GM19397 (cell line): ENCODE results near the gene IL17RB.

Experiments used
- ATAC-seq: cut with Tn5 transposase; IDR thresholded peaks from one replicate; pipeline ENCODE4 v1.9.1; 2021; ENCODE audit warnings: mild to moderate bottlenecking, moderate library complexity; ENCODE audit not compliant: unreplicated experiment

The IL17RB gene, protein sequence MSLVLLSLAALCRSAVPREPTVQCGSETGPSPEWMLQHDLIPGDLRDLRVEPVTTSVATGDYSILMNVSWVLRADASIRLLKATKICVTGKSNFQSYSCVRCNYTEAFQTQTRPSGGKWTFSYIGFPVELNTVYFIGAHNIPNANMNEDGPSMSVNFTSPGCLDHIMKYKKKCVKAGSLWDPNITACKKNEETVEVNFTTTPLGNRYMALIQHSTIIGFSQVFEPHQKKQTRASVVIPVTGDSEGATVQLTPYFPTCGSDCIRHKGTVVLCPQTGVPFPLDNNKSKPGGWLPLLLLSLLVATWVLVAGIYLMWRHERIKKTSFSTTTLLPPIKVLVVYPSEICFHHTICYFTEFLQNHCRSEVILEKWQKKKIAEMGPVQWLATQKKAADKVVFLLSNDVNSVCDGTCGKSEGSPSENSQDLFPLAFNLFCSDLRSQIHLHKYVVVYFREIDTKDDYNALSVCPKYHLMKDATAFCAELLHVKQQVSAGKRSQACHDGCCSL

DNA sequence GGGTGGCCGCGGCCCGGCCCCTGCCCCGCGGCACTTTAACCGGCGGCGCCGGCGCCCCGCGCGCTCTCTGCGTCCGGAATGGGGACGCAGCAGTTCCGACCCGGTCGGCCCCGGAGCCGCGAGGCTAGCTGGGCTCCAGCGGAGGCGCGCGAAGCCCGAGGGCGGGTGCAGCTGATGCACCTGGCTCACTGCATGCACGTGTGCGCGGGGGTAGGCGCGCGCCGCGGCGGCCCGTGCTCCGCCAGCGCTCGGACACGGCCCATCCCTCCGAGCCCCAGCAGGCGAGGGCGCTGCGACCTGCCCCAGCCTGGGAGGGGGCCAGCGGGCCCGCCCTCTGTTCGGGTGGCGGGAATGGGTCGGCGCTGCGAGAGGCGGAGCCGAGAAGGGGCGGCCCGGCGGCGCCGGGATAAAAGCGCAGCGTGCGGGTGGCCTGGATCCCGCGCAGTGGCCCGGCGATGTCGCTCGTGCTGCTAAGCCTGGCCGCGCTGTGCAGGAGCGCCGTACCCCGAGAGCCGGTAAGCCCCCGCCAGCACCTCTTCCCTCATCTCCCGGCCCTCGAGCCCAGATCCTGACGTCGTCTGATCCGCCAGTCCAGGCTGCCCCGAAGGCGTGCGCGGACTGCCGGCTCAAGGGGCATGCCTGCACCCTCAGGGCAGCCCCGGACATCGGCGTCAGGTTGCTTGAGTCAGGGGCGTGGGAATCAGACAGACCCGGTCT is at the start of gene IL17RB, which contains the start of gene CHDH:
TSS of gene IL17RB (plus strand) at position 435 of the 717 bp plus-strand sequence. CDS start at position 456, 21 bp downstream.
TSS of gene CHDH (minus strand) at position 286 of the 717 bp plus-strand sequence. CDS start 22,411 bp downstream, outside the sequence.
- ATAC-seq = peak; percentile 53

DNA sequence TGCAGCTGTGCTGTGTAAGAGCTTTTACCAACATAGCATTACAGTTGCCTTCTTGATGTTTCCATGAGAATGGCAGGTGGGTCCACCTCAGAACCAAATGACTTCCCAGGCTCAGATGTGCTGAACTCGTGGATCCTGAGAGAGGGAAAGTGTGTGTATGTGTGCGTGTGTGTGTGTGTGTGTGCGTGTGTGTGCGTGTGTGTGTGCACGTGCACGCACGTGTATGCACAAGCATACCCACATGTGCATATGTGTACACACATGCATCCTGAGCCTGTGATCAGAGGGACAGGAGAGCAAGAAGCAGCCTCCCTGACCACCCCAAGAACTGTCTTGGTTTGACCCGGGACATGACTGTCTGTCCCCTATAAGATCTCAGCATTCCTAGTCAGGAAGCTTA is 48.2 kb upstream of the IL17RB start:
- ATAC-seq = no peak

DNA sequence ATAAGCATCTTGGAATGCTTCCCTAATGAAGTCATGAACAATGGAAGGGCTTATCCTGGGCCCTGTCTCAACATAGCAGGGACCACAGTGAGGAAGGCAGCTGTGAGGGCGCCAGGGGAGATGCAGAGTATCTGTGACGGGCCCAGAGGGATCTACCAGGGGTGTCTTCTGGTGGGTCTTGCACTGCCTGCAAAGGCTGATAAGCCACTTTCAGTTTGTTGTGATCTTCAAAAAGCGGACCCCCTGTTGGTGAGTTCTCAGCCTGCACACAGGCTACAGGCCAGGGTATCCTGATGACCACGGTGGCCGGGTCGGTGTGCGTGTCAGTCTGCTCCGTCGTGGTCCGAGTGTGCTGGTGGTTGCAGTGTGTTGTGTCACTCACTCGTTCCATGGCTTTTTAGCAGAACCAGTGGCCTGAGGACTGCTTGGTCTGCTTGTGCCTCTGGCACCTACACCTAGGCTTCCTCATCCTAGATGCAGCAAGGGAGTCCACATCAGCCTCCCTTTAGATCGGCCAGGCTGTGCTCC is 47.0 kb upstream of the IL17RB start:
- no peak for ATAC-seq

DNA sequence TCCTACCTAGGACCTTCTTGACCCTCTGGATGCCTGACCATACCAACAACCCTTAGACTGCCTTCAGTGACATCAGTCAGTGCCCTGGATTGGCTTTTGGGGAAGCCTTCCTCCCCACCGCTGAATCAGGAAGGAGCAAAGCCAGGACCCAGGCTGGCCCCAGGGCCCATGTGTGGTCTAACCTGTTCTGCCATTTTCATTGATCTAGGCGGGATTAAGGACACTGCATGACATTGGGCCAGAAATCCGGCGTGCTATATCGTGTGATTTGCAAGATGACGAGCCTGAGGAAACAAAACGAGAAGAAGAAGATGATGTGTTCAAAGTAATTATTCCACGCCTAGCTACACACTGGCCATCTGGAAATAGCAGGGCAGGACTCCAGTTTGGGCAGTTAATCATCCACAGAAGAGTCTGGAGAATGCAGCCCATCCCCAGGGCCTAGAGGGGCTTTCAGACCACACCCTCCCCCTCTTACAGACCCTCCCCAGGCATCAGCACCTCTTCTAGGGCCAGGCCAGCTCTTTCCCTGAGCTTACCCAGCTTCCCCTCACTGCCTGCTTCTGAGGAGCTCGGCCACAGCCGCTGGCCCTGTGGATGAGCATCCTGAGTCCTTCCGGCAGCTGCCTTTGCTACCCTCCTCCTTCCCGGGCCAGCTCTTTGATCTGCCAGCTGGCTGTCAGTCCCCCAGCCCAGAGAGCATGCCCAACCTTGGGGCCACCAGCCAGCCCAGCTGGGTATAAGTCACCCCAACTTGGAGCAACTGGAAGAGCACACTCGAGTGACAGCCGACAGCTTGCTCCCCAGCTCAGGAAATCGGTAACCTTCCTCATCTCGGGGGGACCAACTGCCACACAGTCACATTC is 46.1 kb upstream of the IL17RB start:
- ATAC-seq = no peak

DNA sequence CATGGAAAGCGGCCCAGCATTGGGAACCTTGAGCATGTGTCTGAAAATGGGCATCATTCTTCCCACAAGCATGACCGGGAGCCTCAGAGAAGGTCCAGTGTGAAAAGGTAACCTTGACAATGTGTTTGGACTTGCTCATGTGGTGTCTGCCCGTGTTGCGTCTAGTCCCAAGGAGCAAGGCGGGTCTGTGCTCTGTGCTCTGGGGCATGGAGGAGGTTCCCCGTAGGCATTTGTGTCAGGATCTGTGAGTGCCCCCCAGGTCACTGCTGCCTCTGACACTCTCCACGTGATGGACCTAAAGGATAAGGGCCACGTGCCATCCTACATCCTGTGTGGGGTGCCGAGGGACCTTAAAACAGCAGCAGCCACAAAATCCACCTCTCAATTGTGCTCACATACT is 45.0 kb upstream of the IL17RB start:
- ATAC-seq = no peak

DNA sequence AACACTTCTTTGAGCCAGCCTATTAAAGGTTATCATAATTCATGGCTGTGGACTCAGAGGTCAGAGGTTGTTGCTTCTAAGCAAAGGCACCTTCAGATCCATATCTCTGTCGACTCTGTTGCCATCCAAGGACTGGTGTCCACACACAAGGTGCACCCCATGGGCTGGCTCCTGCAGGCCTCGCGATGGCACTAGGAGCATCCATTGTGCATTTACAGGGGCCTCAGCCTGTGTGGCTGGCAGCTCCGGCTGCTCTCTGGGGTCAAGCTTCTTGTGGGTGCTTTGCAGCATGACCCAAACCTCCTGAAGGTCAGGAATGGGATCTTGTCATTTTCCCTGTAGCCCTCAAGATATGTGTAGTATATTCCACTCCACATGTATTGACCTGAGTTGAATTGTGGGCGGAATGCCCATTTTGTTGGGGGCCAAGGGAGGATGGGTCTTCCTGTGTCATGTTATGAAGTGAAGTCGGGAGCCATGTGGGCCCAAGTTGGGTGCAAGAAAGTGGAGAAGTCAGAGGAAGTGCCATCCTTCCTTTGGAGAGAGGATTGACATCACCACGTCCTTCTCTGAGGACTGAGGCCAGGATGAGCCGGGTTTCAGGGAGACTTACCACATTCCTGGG is 44.0 kb upstream of the IL17RB start:
- no peak for ATAC-seq

DNA sequence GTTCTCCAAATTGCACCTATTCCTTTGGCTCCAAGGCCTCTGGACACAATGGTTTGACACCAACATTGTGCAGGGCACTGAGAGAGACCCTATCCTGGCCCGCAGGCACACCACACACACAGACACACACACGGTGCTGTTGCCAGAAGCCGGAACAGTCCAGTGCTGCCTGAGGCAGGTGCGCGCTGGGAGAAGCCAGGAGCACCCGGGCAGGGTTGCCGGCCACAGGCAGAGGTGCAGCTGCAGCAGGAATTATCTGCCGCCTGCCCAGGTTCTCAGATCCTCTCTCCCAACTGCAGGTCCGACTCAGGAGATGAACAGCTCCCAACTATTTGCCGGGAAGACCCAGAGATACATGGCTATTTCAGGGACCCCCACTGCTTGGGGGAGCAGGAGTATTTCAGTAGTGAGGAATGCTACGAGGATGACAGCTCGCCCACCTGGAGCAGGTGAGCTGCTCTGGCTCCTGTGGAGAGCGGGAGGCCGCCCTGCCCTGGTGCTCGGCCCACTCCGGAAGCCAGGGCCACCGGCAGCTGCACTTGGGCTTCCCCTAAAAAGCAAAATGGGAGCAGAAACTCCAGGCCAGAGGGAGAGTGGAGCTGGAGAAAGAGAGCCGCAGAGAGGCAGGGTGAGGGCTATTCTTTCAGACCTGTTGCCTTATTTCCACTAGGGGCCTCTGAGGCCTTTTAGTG is 43.1 kb upstream of the IL17RB start:
- ATAC-seq = no peak

DNA sequence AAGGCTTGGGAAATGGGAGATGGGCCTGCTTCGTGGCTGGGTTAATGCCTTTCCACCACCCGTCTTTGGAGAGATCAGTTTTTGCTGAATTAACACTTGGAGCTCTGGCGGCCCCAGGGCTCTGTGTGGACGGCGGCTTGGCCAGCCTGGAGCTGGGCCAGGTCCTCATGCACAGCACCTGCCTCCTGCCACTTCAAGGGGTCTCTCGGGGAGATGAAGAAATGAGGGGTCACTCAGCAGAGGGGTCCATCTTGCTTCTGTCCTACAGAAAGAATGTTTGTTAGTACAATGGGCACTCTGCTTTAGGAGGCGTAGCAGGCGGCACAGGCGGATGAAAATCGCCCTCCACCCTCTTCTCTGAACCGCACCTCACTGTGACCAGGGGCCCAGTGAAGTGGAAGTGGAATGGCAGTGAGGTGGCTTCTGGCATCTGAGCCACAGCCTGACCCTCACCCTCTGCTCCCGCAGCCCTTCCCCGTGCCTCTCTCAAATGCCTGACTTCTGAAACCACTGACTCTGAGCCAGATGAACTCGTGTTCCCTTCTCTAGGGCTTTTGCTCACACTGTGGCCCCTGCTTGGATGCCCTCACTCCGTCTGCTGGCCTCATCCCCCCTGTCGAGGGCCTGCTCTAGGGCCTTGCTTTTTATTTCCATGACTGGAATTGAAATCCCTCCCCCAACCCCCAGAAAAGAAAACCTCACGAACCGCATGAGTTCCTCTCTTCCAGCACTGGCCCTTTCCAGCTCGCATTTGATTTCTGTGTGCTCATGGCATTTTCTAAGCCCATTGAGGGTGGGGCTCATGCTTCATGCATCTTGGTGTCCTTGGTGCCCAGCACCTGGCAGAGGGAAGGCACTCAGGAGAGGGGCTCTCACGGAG is 42.3 kb upstream of the IL17RB start:
- ATAC-seq = no peak

DNA sequence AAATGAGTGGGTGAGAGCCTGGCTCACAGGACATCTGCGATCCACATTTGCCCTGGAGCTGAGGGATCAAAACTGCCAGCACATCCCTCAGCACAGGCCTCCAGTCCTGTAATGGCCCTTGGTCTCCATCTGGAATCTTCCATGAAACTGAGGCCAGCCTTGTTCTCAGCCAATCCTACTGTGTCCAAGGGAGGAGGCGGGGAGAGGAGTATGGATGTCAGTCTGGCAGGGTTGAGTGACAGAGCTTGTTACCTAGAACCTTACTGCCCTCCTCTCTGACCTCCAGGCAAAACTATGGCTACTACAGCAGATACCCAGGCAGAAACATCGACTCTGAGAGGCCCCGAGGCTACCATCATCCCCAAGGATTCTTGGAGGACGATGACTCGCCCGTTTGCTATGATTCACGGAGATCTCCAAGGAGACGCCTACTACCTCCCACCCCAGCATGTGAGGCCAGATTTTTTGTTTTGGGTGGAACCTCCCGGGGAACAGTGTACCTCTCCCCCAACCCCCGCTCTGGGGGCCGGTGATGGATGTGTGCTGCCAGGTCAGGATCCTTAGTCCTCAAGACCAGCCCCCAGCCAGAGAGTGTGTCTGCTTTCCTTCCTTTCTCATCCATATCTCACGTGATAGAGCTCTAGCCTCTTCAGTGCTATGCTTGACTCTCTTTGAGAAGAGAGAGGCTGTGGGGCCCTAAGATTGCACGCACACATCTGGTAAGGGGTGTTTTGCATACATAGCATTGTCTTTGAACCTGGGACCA is 41.5 kb upstream of the IL17RB start:
- ATAC-seq = peak; percentile 60

DNA sequence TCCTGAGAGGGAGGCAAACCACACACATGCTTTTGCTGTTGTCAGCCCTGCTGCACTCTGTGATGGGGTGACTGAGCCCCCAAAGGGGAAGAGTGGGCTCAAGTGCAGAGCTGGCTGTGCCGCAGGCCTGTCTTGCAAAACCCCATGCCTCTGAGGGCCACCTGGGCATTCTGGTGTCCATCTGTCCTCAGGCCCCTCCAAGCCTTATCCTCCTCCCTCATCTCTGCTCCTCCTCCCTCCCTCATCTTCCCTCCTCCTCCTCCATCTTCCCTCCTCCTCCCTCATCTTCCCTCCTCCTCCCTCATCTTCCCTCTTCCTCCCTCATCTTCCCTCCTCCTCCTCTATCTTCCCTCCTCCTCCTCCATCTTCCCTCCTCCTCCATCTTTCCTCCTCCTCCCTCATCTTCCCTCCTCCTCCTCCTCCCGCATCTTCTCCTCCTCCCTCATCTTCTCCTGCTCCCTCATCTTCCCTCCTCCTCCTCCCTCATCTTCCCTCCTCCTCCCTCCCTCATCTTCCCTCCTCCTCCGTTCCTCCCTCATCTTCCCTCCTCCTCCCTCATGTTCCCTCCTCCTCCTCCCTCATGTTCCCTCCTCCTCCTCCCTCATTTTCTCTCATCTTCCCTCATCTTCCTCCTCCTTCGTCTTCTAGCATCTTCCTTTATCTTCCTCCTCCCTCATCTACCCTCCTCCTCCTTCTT is 40.8 kb upstream of the IL17RB start:
- ATAC-seq = no peak

DNA sequence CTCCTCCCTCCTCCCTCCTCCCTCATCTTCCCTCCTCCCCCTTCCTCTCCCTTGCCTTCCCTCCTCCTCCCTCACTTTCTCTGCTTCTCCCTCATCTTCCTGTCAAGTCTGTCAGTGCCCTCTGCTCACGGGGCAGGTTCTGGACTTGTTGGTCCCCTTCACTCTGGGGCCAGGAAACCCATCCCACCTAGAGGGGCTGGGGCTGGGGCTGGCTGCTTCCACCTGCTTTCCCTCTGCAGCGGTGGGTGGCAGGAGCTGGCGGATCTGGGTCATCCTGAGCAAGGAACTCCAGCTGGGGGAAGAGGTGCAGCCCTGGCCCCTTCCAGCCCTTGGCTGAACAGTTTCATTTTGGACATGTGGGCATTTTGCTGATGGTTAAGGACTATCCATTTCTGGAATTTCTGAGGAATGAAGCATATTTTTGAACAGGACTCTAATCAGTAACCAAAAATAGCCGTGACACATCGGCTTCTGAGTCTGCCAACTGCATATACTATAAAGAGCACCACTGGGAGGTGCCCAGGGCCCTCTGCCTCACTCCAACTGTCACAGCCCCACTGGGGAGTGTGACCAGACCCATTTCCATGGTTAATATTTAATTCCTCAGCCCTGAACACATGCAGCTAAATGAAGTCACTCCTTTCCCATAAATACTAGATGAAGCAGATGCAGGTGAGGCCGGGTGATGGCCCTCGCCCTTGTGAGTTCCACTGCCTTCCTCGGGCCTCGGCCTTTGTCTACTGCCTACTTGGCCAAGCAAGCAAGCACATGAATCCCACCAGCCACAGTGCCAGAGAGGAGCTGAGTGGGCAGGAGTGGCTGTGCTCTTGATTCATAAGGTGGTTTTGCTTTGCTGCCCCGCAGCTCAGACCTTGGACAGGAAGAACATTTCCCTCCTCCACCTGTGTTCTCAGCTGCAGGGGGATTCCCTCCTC is 39.9 kb upstream of the IL17RB start:
- peak; percentile 50 for ATAC-seq

DNA sequence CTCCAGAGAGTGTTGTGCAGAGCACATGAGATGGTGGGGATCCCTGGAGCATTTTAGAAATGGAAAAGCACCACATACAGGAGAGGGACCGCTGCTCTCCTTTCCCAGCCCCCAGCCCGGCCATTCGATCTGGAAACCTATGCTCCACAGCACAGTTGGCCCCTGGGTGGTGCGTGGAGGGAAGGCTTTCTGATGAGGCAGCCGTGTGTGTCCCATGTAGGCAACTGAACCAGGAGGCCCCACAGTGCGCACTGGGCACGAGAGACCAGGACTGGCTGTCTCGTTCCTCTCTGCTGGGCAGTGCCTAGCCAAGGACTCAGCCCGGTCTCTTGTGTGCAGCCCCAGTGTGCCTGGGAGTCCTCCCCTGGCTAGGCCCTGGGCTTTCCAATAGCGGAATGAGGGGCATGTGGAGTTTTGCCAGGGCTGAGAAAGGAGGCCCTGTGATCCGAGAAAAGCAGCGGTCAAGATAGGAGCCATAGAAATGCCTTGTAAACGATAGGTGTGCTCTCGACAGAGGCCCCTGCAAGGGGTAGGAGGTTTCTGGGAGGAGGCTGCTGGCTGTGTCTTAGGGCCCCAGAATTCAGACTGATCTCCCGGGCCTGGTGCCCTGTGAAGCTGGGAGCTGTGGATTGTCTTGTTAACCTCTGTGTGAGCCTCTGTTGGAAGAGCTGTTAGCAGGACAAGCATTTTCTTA is 39.1 kb upstream of the IL17RB start:
- ATAC-seq = no peak

DNA sequence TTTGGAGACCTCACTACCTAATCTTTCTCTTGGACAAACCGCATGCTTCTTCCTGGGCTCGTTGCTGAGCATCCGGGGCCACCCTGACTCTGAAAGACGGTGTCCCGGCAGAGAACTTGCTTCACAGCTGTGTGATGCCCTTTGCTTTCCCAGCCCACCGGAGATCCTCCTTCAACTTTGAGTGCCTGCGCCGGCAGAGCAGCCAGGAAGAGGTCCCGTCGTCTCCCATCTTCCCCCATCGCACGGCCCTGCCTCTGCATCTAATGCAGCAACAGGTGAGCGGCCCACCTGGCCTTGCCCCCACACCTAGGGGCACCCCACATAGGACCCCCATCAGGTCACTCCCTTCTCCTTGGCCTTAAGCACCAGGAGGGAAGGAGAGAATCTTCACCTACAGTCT is 37.9 kb upstream of the IL17RB start:
- ATAC-seq = no peak

DNA sequence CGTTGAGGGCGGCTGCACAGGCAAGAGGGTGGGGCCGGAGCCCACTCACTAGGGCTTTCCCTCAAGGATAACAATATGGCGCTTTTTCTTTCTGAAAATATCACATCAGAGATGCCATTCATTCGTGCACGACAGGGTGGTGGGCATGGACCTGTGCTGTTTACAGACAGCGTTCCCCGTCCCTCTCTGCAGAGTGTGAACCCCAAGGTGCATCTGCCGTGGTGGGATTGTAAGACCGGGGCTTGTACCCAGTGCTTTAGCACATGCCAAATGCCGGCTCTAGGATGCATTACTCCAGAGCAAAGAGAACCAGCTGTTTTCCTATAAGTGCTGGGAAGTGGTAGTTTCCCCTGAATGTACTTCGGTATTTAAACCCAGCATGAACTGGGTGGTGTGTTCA is 37.1 kb upstream of the IL17RB start:
- ATAC-seq = no peak

DNA sequence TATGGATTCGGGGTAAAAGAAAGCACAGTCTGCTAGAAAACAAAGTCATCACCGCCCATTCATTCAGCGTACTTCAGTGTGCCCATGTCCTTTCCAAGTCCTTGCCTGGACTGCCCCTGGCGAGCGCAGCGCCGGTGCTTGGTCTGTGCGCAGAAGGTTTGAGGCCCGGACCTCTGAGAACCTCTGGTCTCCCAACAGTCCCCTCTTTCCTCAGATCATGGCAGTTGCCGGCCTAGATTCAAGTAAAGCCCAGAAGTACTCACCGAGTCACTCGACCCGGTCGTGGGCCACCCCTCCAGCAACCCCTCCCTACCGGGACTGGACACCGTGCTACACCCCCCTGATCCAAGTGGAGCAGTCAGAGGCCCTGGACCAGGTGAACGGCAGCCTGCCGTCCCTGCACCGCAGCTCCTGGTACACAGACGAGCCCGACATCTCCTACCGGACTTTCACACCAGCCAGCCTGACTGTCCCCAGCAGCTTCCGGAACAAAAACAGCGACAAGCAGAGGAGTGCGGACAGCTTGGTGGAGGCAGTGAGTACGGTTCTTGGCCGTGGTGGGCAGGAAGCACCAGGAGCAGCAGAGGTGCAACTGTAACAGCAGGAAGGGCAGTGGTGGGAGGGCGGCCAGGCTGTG is 36.5 kb upstream of the IL17RB start:
- ATAC-seq = no peak
